Measurements from ENCODE around the gene IQSEC1. TPM values are rescaled to one million over a fixed set of nuclear protein-coding genes. Genes with fewer than 3 reads are reported as not detected.

Gene IQSEC1
- total and polyA plus RNA-seq, 2 of the 8 experiments (the other 6 are each of a cell fraction or from before 2014, with no cell fraction given): 6.8 to 28.8 TPM

- FAIRE-seq: no peak
- H2AFZ ChIP-seq (ENCODE audit: low read length): no peak overlapping the region
- peaks cover 0 to 2% (median 0%) of the 10 kb centered on the region in 4 experiments; a peak in 1 of 7 replicates for H3K27me3 ChIP-seq (replicated peaks in 1 of 4; ENCODE audit: control insufficient read depth in 3 of 4, extremely low read depth in 1 of 4, insufficient read depth in 3 of 4, low read length in 3 of 4)
- no peak overlapping the region for H3K4me3 ChIP-seq (ENCODE audit: extremely low read depth in 1 of 4, insufficient read depth in 2 of 4, low read depth in 3 of 4, low read length in 4 of 4)
- no peaks in the 10 kb centered on the region for H3K23me2 ChIP-seq (ENCODE audit: low read depth, low read length)
- no peak overlapping the region for H3K18ac ChIP-seq (ENCODE audit: extremely low read depth, low read length)
- H3K23ac ChIP-seq (ENCODE audit: insufficient read length): no peak overlapping the region
- H3K79me1 ChIP-seq (ENCODE audit: low read depth, low read length): no peaks in the 10 kb centered on the region
- H3K9me3 ChIP-seq (ENCODE audit: insufficient read depth in 2 of 2, low read depth in 1 of 2, low read length in 1 of 2): no peaks in the 10 kb centered on the region
- H3K4me2 ChIP-seq (ENCODE audit: insufficient read depth in 1 of 2, low read depth in 2 of 2, low read length in 2 of 2): no peak overlapping the region
- DNase-seq (ENCODE audit: low read depth in 1 of 2, low spot score in 2 of 2): no peak
- H3K27ac ChIP-seq (ENCODE audit: low read depth, low read length): no peak overlapping the region
- H2AK5ac ChIP-seq (ENCODE audit: low read depth, low read length): no peak overlapping the region
- H2BK20ac ChIP-seq (ENCODE audit: low read length): no peak overlapping the region
- H3K56ac ChIP-seq (replicated peaks; ENCODE audit: insufficient read length, low read depth, low read length): no peak overlapping the region
- 80% methylated on average over 7 of the region's 7 CpGs; no CpG with 5 or more reads in 1 of the 2 experiments for WGBS, 2 experiments (ENCODE audit: extremely low coverage in 1 of 2, insufficient coverage in 1 of 2, insufficient read length in 1 of 2, insufficient replicate concordance in 2 of 2, low coverage in 1 of 2, low lambda C conversion rate in 2 of 2, missing lambda C conversion rate in 1 of 2)
- H2BK120ac ChIP-seq (replicated peaks; ENCODE audit: low read depth, low read length): no peak overlapping the region
- no peaks in the 10 kb centered on the region for H3K79me2 ChIP-seq (ENCODE audit: control insufficient read depth in 1 of 2, insufficient read depth in 2 of 2, low read length in 2 of 2)
- H4K8ac ChIP-seq (ENCODE audit: extremely low read depth, insufficient read depth, low read length): no peak overlapping the region
- H3K9ac ChIP-seq (replicated peaks in 1 of 4; ENCODE audit: extremely low read depth in 1 of 4, low read depth in 3 of 4, low read length in 3 of 4): no peak overlapping the region
- ChIA-PET CTCF (ENCODE audit: partially characterized antibody) (interaction anchor here (1.9 to 7.5 kb wide), 2 partner anchors 18 to 61 kb away, joined by 5 to 71 read pairs; no protein-coding TSS in a partner anchor), POLR2A (ENCODE audit: partially characterized antibody) (no interaction called here)
- no peak overlapping the region for H2BK5ac ChIP-seq (ENCODE audit: low read depth, low read length)
- H4K91ac ChIP-seq (replicated peaks; ENCODE audit: insufficient read length, low read length): no peak overlapping the region
- H2BK12ac ChIP-seq (ENCODE audit: low read depth, low read length): no peak overlapping the region
- TF ChIP-seq KDM1A (IDR thresholded peaks at IDR 0.05; ENCODE audit: borderline replicate concordance, low read length): no peak
- no peak for TF ChIP-seq NRF1 (IDR thresholded peaks at IDR 0.05; ENCODE audit: low read depth, low read length)
- no peak for TF ChIP-seq HDAC6 (IDR thresholded peaks at IDR 0.05; ENCODE audit: low read depth, low read length)
- TF ChIP-seq SP4 (IDR thresholded peaks at IDR 0.05; ENCODE audit: low read length): no peak
- H3K4me1 ChIP-seq (replicated peaks in 1 of 4; ENCODE audit: control insufficient read depth in 3 of 4, insufficient read depth in 4 of 4, low read length in 3 of 4): no peaks in the 10 kb centered on the region
- no peak overlapping the region for H4K5ac ChIP-seq (ENCODE audit: insufficient read length, low read depth, low read length)
- no peaks in the 10 kb centered on the region for H4K20me1 ChIP-seq (replicated peaks in 1 of 2; ENCODE audit: control insufficient read depth in 1 of 2, insufficient read depth in 2 of 2, low read length in 2 of 2)
- H3K4ac ChIP-seq (replicated peaks; ENCODE audit: insufficient read length, low read depth, low read length): no peak overlapping the region
- no peak overlapping the region for H2BK15ac ChIP-seq (ENCODE audit: low read length)
- H3K36me3 ChIP-seq (ENCODE audit: control insufficient read depth in 2 of 4, insufficient read depth in 4 of 4, low read length in 3 of 4): no peaks in the 10 kb centered on the region
- no peak overlapping the region for H3K14ac ChIP-seq (ENCODE audit: insufficient read length)
Measured at GRCh38 chr3:13031621-13032020, 41.6 kb downstream of the IQSEC1 start.
